A673 (cell line): ENCODE measurements around the gene ARPC1A. TPM values are rescaled to one million over a fixed set of nuclear protein-coding genes. Genes with fewer than 3 reads are reported as not detected.

ENCODE experiments used
- BruUV-seq: library from RNA; stranded (reverse); fragments of 400-500 nt; replicated peaks from 2 replicates; lab custom pipeline; 2021; lab: Mats Ljungman, UMichigan
- CTCF ChIA-PET: fragments of 300-600 bp; sonication (Branson Sonifier 250); formaldehyde crosslinking; loops from one replicate; lab custom pipeline; 2022; ENCODE audit warnings: antibody characterized with exemption; lab: Charles Lee
- POLR2A ChIA-PET: fragments of 300-600 bp; sonication (Branson Sonifier 250); formaldehyde crosslinking; loops from one replicate; lab custom pipeline; 2022; ENCODE audit warnings: antibody characterized with exemption; ENCODE audit not compliant: low non-redundant PET; lab: Charles Lee
- DNase-seq: peaks from one replicate; pipeline ENCODE4 v3.0.0-alpha.2; 2015; ENCODE audit warnings: low spot score
- H3K27ac ChIP-seq: fragments of 200-600 bp; sonication (generic); 2 replicates; pipeline ENCODE4 v1.5.1; 2016; ENCODE audit warnings: mixed run types, low read depth, mild to moderate bottlenecking, mixed read lengths, antibody characterized with exemption, low read length; ENCODE audit not compliant: poor library complexity, severe bottlenecking
- H3K27me3 ChIP-seq: fragments of 200-600 bp; sonication (generic); replicated peaks from 2 replicates; pipeline ENCODE4 v1.6.1; 2017; ENCODE audit warnings: mixed run types, low read depth, mild to moderate bottlenecking, mixed read lengths, antibody characterized with exemption, low read length; ENCODE audit not compliant: insufficient read depth, poor library complexity
- H3K36me3 ChIP-seq: fragments of 200-600 bp; sonication (generic); 2 replicates; pipeline ENCODE4 v1.6.1; 2016; ENCODE audit warnings: mixed run types, mild to moderate bottlenecking, mixed read lengths, antibody characterized with exemption, low read length; ENCODE audit not compliant: insufficient read depth, poor library complexity, severe bottlenecking
- H3K4me1 ChIP-seq: fragments of 200-600 bp; sonication (generic); 2 replicates; pipeline ENCODE4 v1.6.1; 2017; ENCODE audit warnings: mixed run types, mild to moderate bottlenecking, mixed read lengths, antibody characterized with exemption, low read length; ENCODE audit not compliant: insufficient read depth, poor library complexity, severe bottlenecking
- H3K4me3 ChIP-seq: fragments of 200-600 bp; sonication (generic); 2 replicates; pipeline ENCODE4 v1.5.1; 2016; ENCODE audit warnings: low read depth, mixed run types, mild to moderate bottlenecking, mixed read lengths, low read length; ENCODE audit not compliant: poor library complexity, severe bottlenecking
- H3K9me3 ChIP-seq: fragments of 200-600 bp; sonication (generic); 2 replicates; pipeline ENCODE4 v1.6.1; 2016; ENCODE audit warnings: mixed run types, low read depth, mild to moderate bottlenecking, mixed read lengths, antibody characterized with exemption, low read length; ENCODE audit not compliant: poor library complexity, severe bottlenecking
- CTCF ChIP-seq: fragments of 300-800, 200-600 bp; sonication (generic); conservative IDR thresholded peaks from 2 replicates; pipeline ENCODE4 v1.5.1; 2017; ENCODE audit warnings: low read depth, mild to moderate bottlenecking, antibody characterized with exemption, low read length, moderate library complexity, mixed read lengths
- EZH2 ChIP-seq: fragments of 200-600 bp; sonication (generic); IDR thresholded peaks from 2 replicates; pipeline ENCODE4 v1.6.1; 2017; ENCODE audit warnings: borderline replicate concordance, low read depth, mild to moderate bottlenecking, mixed read lengths, antibody characterized with exemption, low read length; ENCODE audit not compliant: poor library complexity, severe bottlenecking
- intact Hi-C: fragments of 100-400 bp; cut with micrococcal nuclease; formaldehyde crosslinking; loops from one replicate; pipeline ENCODE4 v1.10.0; 2022; ENCODE audit not compliant: unreplicated experiment
- total RNA-seq: library from RNA; stranded (reverse); gene quantifications from 2 replicates; pipeline ENCODE4 v1.2.3, GENCODE V29; 2021

Gene ARPC1A
- total RNA-seq, 1 experiment from 2014 or later, result 167 TPM

GRCh38 chr7:99383203-99383602 is 57.5 kb downstream of the ARPC1A start:
- H3K4me1 ChIP-seq, result peaks cover 20% of the 10 kb centered on the region
- no peak for DNase-seq
- POLR2A ChIA-PET, result no interaction called here
- no peak overlapping the region for H3K27ac ChIP-seq
- no TSS peak for BruUV-seq
- no peaks in the 10 kb centered on the region for H3K27me3 ChIP-seq
- no peaks in the 10 kb centered on the region for H3K9me3 ChIP-seq
- CTCF ChIA-PET, result no interaction called here
- no peaks in the 10 kb centered on the region for H3K36me3 ChIP-seq
- intact Hi-C loops, result no loop called here
- H3K4me3 ChIP-seq, result no peak overlapping the region
- TF ChIP-seq EZH2 (no peak), CTCF (no peak)

GRCh38 chr7:99383791-99384370 is 58.2 kb downstream of the ARPC1A start:
- no peak overlapping the region for H3K27ac ChIP-seq
- H3K27me3 ChIP-seq, result no peaks in the 10 kb centered on the region
- H3K4me3 ChIP-seq, result no peak overlapping the region
- H3K4me1 ChIP-seq, result peaks cover 20% of the 10 kb centered on the region
- no peaks in the 10 kb centered on the region for H3K9me3 ChIP-seq
- DNase-seq, result no peak
- ChIA-PET CTCF (no interaction called here), POLR2A (no interaction called here)
- intact Hi-C loops, result no loop called here
- BruUV-seq, result no TSS peak
- no peak for TF ChIP-seq CTCF
- TF ChIP-seq EZH2, result no peak
- no peaks in the 10 kb centered on the region for H3K36me3 ChIP-seq

- intact Hi-C loops, result no loop called here
- no peaks in the 10 kb centered on the region for H3K9me3 ChIP-seq
- H3K4me3 ChIP-seq, result no peak overlapping the region
- DNase-seq, result no peak
- no peaks in the 10 kb centered on the region for H3K27me3 ChIP-seq
- no TSS peak for BruUV-seq
- H3K27ac ChIP-seq, result no peak overlapping the region
- ChIA-PET CTCF (no interaction called here), POLR2A (no interaction called here)
- peaks cover 15% of the 10 kb centered on the region for H3K4me1 ChIP-seq
- no peaks in the 10 kb centered on the region for H3K36me3 ChIP-seq
- TF ChIP-seq EZH2, result no peak
- no peak for TF ChIP-seq CTCF
These were observed 58.8 kb downstream of the ARPC1A start for GRCh38 chr7:99384523-99384922.
